Memory B cell (primary cell): Measurements from ENCODE around the gene TMSB4X.
"Not testable (repeated sequence)": the region's sequence is repeated elsewhere in the genome, so short reads cannot be mapped to it uniquely, and the experiment has no call there.

Experiments used
- ATAC-seq: fragments of 150-1000 bp; cut with Tn5 transposase; 2 replicates; pipeline ENCODE4 v1.10.0; 2021; ENCODE audit warnings: low read depth, mild to moderate bottlenecking, moderate library complexity
- DNase-seq, 2 donors: peaks; one replicate each; pipeline ENCODE4 v3.0.0; 2022; ENCODE audit warnings: low spot score in 2 of 2
- H3K27ac Mint-ChIP-seq: one replicate; pipeline ENCODE4 v1.8.0; 2022; ENCODE audit warnings: mild to moderate bottlenecking, moderate library complexity, mixed read lengths
- H3K27me3 Mint-ChIP-seq: one replicate; pipeline ENCODE4 v1.8.0; 2022; ENCODE audit warnings: mixed read lengths
- H3K36me3 Mint-ChIP-seq: one replicate; pipeline ENCODE4 v1.8.0; 2022; ENCODE audit warnings: mild to moderate bottlenecking, mixed read lengths
- H3K4me1 Mint-ChIP-seq: one replicate; pipeline ENCODE4 v1.8.0; 2022; ENCODE audit warnings: mixed read lengths
- H3K4me3 Mint-ChIP-seq: one replicate; pipeline ENCODE4 v1.8.0; 2022; ENCODE audit warnings: mild to moderate bottlenecking, moderate library complexity, mixed read lengths
- H3K9me3 Mint-ChIP-seq: one replicate; pipeline ENCODE4 v1.8.0; 2022; ENCODE audit warnings: mixed read lengths

The TMSB4X gene

DNA sequence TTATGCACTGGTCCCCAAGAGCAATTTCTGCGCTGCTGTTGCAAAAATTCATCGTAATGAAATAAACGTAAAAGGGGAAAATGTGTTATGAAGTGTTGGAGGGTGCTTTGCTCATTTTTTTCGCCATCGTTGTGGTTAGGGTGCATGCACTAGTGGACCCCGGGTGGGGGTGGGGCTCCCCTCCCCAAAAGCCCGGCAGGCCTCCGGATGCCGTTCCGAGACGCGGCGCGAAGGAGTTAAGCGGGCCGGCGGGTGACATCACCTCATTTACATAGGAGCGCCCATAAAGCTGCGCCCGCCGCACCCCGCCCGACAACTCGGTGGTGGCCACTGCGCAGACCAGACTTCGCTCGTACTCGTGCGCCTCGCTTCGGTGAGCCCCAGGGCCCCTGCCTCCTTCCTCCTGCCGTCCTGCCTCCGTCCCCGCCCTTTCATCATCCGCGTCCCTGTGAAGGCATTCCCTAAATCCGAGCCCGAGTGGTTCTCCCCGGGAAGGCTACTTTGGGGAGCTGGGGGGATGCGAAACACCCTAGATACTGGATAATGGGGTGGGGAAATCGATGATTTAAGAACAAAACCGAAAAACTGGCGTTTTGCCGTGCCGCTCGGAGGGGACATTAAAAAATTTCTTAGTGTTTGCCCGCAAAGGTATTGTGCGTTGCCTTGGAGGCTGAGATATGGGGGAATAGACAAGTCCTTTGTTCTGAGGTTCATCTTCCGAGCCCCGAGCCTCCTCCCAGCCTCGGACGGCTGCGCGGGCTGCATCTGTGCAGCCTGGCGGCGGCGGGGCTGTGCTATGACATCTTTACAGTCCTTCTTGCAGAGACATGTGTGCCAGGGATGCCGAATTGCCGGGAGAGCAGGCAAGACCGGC is at the start of gene TMSB4X:
TSS of gene TMSB4X (plus strand) at position 315 of the 874 bp plus-strand sequence.
- ATAC-seq: peak; percentile 61
- Mint-ChIP-seq H3K27me3 (no peaks in the 10 kb centered on the region), H3K36me3 (peaks cover 13% of the 10 kb centered on the region), H3K4me3 (peak within 1 kb of the TSS; percentile 99), H3K27ac (peak within 1 kb of the TSS; percentile 93), H3K9me3 (no peaks in the 10 kb centered on the region), H3K4me1 (peaks cover 35% of the 10 kb centered on the region)
- DNase-seq: peak; percentile 79 to 80

GRCh38 chrX:12929701-12930100 is 45.2 kb upstream of the TMSB4X start:
- ATAC-seq (no peak), DNase-seq (no peak)
- Mint-ChIP-seq H3K36me3 (no peaks in the 10 kb centered on the region), H3K27me3 (no peaks in the 10 kb centered on the region), H3K4me1 (no peaks in the 10 kb centered on the region), H3K27ac (no peak overlapping the region), H3K4me3 (no peak overlapping the region), H3K9me3 (no peaks in the 10 kb centered on the region)

- H3K27me3 Mint-ChIP-seq: no peaks in the 10 kb centered on the region
- H3K36me3 Mint-ChIP-seq: no peaks in the 10 kb centered on the region
- DNase-seq (no peak), ATAC-seq (no peak)
- no peaks in the 10 kb centered on the region for H3K9me3 Mint-ChIP-seq
- no peak overlapping the region for H3K27ac Mint-ChIP-seq
- no peaks in the 10 kb centered on the region for H3K4me1 Mint-ChIP-seq
- no peak overlapping the region for H3K4me3 Mint-ChIP-seq
These were observed 44.8 kb upstream of the TMSB4X start for GRCh38 chrX:12930150-12930549.

- Mint-ChIP-seq H3K4me1 (no peaks in the 10 kb centered on the region), H3K27me3 (no peaks in the 10 kb centered on the region), H3K9me3 (no peaks in the 10 kb centered on the region), H3K27ac (no peak overlapping the region), H3K4me3 (no peak overlapping the region), H3K36me3 (no peaks in the 10 kb centered on the region)
- no peak for DNase-seq
- no peak for ATAC-seq
These were observed 42.7 kb upstream of the TMSB4X start for GRCh38 chrX:12932244-12932643.

DNA sequence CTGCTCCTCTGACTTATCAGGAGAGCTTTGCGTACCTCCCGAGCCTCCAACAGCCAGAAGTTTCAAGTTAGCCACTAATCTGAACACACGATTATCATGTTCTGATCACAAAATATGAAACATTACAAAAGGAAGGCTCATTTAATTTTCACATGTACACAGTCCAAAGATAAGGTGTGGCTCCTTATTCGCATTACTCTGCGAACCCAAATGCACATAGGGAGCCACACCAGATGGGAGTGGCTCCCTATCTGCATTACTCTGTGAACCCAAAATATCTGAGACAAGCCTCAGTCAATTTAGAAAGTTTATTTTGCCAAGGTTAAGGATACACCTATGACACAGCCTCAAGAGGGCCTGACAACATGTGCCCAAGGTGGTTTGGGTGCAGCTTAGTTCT is 40.1 kb upstream of the TMSB4X start:
- no peak overlapping the region for H3K27ac Mint-ChIP-seq
- ATAC-seq (no peak), DNase-seq (no peak)
- H3K27me3 Mint-ChIP-seq: no peaks in the 10 kb centered on the region
- no peak overlapping the region for H3K4me3 Mint-ChIP-seq
- no peaks in the 10 kb centered on the region for H3K4me1 Mint-ChIP-seq
- no peaks in the 10 kb centered on the region for H3K36me3 Mint-ChIP-seq
- H3K9me3 Mint-ChIP-seq: no peaks in the 10 kb centered on the region

GRCh38 chrX:12936947-12937346 is 38.0 kb upstream of the TMSB4X start:
- Mint-ChIP-seq H3K4me3 (no peak overlapping the region), H3K4me1 (peaks cover 2% of the 10 kb centered on the region), H3K27me3 (no peaks in the 10 kb centered on the region), H3K9me3 (peaks cover 3% of the 10 kb centered on the region), H3K36me3 (no peaks in the 10 kb centered on the region), H3K27ac (no peak overlapping the region)
- DNase-seq: no peak
- ATAC-seq: no peak

DNA sequence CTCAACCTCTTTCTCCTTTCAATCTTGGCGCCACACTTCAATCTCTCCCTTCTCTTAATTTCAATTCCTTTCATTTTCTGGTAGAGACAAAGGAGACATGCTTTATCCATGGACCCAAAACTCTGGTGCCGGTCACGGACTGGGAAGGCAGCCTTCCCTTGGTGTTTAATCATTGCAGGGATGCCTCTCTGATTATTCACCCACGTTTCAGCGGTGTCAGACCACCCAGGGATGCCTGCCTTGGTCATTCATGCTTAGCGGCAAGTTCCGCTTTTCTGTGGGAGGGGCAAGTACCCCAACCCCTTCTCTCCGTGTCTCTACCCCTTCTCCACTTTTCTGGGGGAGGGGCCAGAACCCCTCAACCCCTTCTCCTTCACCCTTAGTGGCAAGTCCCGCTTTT is 34.4 kb upstream of the TMSB4X start:
- not testable (repeated sequence) for DNase-seq, H3K27me3 Mint-ChIP-seq, ATAC-seq, H3K36me3 Mint-ChIP-seq, H3K9me3 Mint-ChIP-seq, H3K4me1 Mint-ChIP-seq, H3K27ac Mint-ChIP-seq, H3K4me3 Mint-ChIP-seq

- not testable (repeated sequence) for H3K9me3 Mint-ChIP-seq, ATAC-seq, H3K4me1 Mint-ChIP-seq
These were observed 31.3 kb upstream of the TMSB4X start for GRCh38 chrX:12943592-12943991.

DNA sequence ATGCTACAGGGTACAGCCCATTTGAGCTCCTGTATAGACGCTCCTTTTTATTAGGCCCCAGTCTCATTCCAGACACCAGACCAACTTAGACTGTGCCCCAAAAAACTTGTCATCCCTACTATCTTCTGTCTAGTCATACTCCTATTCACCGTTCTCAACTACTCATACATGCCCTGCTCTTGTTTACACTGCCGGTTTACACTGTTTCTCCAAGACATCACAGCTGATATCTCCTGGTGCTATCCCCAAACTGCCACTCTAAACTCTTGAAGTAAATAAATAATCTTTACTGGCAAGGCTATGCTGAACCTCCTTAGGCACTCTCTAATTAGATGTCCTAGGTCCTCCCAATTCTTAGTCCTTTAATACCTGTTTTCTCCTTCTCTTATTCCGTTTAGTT is 30.5 kb upstream of the TMSB4X start:
- not testable (repeated sequence) for DNase-seq, ATAC-seq, H3K4me3 Mint-ChIP-seq, H3K27me3 Mint-ChIP-seq, H3K9me3 Mint-ChIP-seq, H3K36me3 Mint-ChIP-seq
- peak overlapping the region; percentile 55 for H3K27ac Mint-ChIP-seq
- peaks cover 14% of the 10 kb centered on the region for H3K4me1 Mint-ChIP-seq

More at GRCh38 chrX:12943592-12943991, 31.3 kb upstream of the TMSB4X start:
- not testable (repeated sequence) for H3K36me3 Mint-ChIP-seq, H3K27me3 Mint-ChIP-seq, H3K4me3 Mint-ChIP-seq, H3K27ac Mint-ChIP-seq, DNase-seq

GRCh38 chrX:12945494-12945893 is 29.4 kb upstream of the TMSB4X start:
- H3K27me3 Mint-ChIP-seq: no peaks in the 10 kb centered on the region
- no peak for ATAC-seq
- no peaks in the 10 kb centered on the region for H3K36me3 Mint-ChIP-seq
- H3K4me3 Mint-ChIP-seq: no peak overlapping the region
- H3K9me3 Mint-ChIP-seq: peaks cover 3% of the 10 kb centered on the region
- H3K27ac Mint-ChIP-seq: no peak overlapping the region
- no peak for DNase-seq
- H3K4me1 Mint-ChIP-seq: peaks cover 19% of the 10 kb centered on the region

DNA sequence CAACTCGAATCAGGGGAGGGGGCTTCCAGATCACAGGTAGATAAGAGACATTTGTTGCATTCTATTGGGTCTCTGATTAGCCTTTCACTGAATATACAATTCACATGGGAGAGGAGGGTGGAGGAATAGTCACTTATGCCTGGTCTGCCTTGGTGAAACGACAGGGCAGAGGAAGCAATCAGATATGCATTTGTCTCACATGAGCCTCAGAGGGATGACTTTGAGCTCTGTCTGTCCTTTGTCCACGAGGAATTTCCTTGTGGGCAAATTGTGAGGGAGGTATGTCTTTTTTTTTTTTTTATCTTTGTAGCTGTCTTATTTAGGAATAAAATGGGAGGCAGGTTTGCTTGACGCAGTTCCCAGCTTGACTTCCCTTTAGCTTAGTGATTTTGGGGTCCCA is 28.5 kb upstream of the TMSB4X start:
- ATAC-seq (no peak), DNase-seq (no peak)
- H3K27me3 Mint-ChIP-seq: no peaks in the 10 kb centered on the region
- no peaks in the 10 kb centered on the region for H3K36me3 Mint-ChIP-seq
- no peak overlapping the region for H3K27ac Mint-ChIP-seq
- no peaks in the 10 kb centered on the region for H3K9me3 Mint-ChIP-seq
- H3K4me1 Mint-ChIP-seq: peaks cover 23% of the 10 kb centered on the region
- H3K4me3 Mint-ChIP-seq: no peak overlapping the region

GRCh38 chrX:12946838-12947544 is 27.9 kb upstream of the TMSB4X start:
- peak; percentile 69 to 85 for DNase-seq
- H3K36me3 Mint-ChIP-seq: no peaks in the 10 kb centered on the region
- H3K27ac Mint-ChIP-seq: peak overlapping the region; percentile 97
- H3K4me1 Mint-ChIP-seq: peaks cover 23% of the 10 kb centered on the region
- no peak overlapping the region for H3K4me3 Mint-ChIP-seq
- no peaks in the 10 kb centered on the region for H3K27me3 Mint-ChIP-seq
- no peaks in the 10 kb centered on the region for H3K9me3 Mint-ChIP-seq
- peak; percentile 16 for ATAC-seq

DNA sequence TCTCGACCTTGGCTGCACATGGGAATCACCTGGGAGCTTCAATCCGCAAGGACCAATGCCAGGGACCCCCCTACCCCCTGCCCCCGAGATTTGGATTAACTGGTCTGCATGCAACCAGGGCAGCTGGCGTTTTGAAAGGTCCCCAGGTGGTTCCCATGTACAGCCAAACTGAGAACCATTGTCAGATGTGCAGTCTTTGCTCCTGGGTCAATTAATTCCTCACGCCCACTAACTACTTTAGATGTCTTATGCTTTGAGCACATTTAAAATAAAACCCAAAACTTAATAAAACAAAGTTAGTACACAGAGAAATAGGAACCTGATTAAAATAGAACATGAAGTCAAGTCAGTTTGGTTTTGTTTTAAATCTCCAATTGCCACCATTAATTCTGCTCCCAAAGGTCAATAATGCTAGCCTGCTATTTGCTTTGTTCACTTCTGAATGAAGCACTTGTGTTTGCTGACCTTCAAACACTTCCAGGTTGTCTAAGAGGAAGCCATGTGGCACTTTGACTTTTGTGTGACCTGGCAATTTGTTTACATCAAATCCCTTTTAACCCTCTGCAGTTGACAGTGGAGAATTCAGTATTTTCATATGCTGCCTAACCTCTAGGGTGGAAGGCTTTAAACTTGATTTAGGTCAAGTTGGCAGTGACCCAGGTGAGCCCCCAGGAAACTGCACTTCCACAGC is 27.2 kb upstream of the TMSB4X start:
- Mint-ChIP-seq H3K36me3 (no peaks in the 10 kb centered on the region), H3K4me3 (peak overlapping the region; percentile 5), H3K4me1 (peaks cover 23% of the 10 kb centered on the region), H3K9me3 (no peaks in the 10 kb centered on the region), H3K27ac (peak overlapping the region; percentile 97), H3K27me3 (no peaks in the 10 kb centered on the region)
- DNase-seq (no peak), ATAC-seq (no peak)

GRCh38 chrX:12948495-12948894 is 26.4 kb upstream of the TMSB4X start:
- peak overlapping the region; percentile 27 for H3K4me3 Mint-ChIP-seq
- H3K9me3 Mint-ChIP-seq: no peaks in the 10 kb centered on the region
- DNase-seq (no peak), ATAC-seq (no peak)
- peak overlapping the region; percentile 97 for H3K27ac Mint-ChIP-seq
- H3K36me3 Mint-ChIP-seq: no peaks in the 10 kb centered on the region
- no peaks in the 10 kb centered on the region for H3K27me3 Mint-ChIP-seq
- H3K4me1 Mint-ChIP-seq: peaks cover 23% of the 10 kb centered on the region
